Stomach (tissue), 9 donors: ENCODE data around the gene MSI2. TPM values are rescaled to one million over a fixed set of nuclear protein-coding genes. Genes with fewer than 3 reads are reported as not detected.

ENCODE experiments used
- DNase-seq, 2 donors: peaks; one replicate each; pipeline versions ENCODE4 v3.0.0 to v3.0.0-alpha.2; 2013 to 2019
- H3K27ac ChIP-seq, 5 donors: fragments of 200-600 bp in 4 of 5; sonication (generic) in 4 of 5; one replicate each; pipeline ENCODE4 v1.5.1; 2013 to 2019; ENCODE audit warnings: mild to moderate bottlenecking in 1 of 5, moderate library complexity in 1 of 5
- H3K27me3 ChIP-seq, 3 donors: fragments of 200-600 bp; sonication (generic); one replicate each; pipeline ENCODE4 v1.5.1; 2017 to 2019; ENCODE audit warnings: mixed run types in 1 of 3
- H3K36me3 ChIP-seq, 4 donors: fragments of 200-600 bp; sonication (generic); 1 replicate in 3 of 4; 2 replicates in 1 of 4; pipeline ENCODE4 v1.5.1; 2016 to 2019
- H3K4me1 ChIP-seq, 4 donors: fragments of 200-600 bp; sonication (generic); one replicate each; pipeline ENCODE4 v1.5.1; 2016 to 2019
- H3K4me3 ChIP-seq, 4 donors: fragments of 200-600 bp; sonication (generic) in 3 of 4; one replicate each; pipeline ENCODE4 v1.5.1; 2016 to 2019; ENCODE audit warnings: mild to moderate bottlenecking in 1 of 4
- H3K9me3 ChIP-seq, 4 donors: fragments of 200-600 bp; sonication (generic); one replicate each; pipeline ENCODE4 v1.5.1; 2016 to 2019
- EP300 ChIP-seq: sonication (generic); formaldehyde crosslinking; IDR thresholded peaks from one replicate; pipeline ENCODE4 v1.6.1; 2017; ENCODE audit warnings: antibody characterized with exemption
- POLR2A ChIP-seq, 4 donors: fragments of 450-650 bp; IDR thresholded peaks; one replicate each; pipeline ENCODE4 v1.6.1; 2016; ENCODE audit warnings: antibody characterized with exemption in 4 of 4, control low read depth in 2 of 4, mild to moderate bottlenecking in 1 of 4, moderate library complexity in 1 of 4
- POLR2AphosphoS5 ChIP-seq, 3 donors: sonication (generic); formaldehyde crosslinking; IDR thresholded peaks; one replicate each; pipeline ENCODE4 v1.6.1; 2016; ENCODE audit warnings: antibody characterized with exemption in 3 of 3
- WGBS, 5 donors: extraction: QIAGEN DNeasy Blood & Tissue Kit in 3 of 5; methylation state at CpG; one replicate each; pipeline versions ENCODE4 v1.1.5 to v1.1.7; 2013 to 2018; 5-methylcytosine and 5-hydroxymethylcytosine counted together
- intact Hi-C: fragments of 100-400 bp; cut with DNase I; formaldehyde crosslinking; loops from one replicate; pipeline ENCODE4 v1.15.1; 2023; ENCODE audit warnings: low total_unique reads
- polyA plus RNA-seq, 3 donors: library from polyadenylated mRNA; stranded (reverse); fragments of 200-250 nt; gene quantifications; one replicate each; pipeline ENCODE4 v1.2.3, GENCODE V29; 2013
- total RNA-seq, 5 donors: library from RNA; depleted of rRNA; stranded (reverse); fragments of >200 nt; gene quantifications; one replicate each; pipeline versions ENCODE4 v1.1.0 to v1.2.3, GENCODE V29; 2014 to 2016
- TF ChIP-seq, protein P1 (sequence below), 7 experiments: fragments of 450-650 bp in 4 of 7; fragments of 200-600 bp in 3 of 7; sonication (generic) in 3 of 7; IDR thresholded peaks; one replicate each; pipeline ENCODE4 v1.5.1; 2016 to 2019; ENCODE audit warnings: antibody characterized with exemption in 7 of 7, control low read depth in 2 of 7, mild to moderate bottlenecking in 1 of 7
- donor health status: healthy with polysubstance abuse.
- donor health status: Bipolar disorder and iron deficiency.
- donor health status: healthy.

Gene MSI2
- total and polyA plus RNA-seq, 8 donors = 8.3 to 72.4 (median 22.9) TPM

DNA sequence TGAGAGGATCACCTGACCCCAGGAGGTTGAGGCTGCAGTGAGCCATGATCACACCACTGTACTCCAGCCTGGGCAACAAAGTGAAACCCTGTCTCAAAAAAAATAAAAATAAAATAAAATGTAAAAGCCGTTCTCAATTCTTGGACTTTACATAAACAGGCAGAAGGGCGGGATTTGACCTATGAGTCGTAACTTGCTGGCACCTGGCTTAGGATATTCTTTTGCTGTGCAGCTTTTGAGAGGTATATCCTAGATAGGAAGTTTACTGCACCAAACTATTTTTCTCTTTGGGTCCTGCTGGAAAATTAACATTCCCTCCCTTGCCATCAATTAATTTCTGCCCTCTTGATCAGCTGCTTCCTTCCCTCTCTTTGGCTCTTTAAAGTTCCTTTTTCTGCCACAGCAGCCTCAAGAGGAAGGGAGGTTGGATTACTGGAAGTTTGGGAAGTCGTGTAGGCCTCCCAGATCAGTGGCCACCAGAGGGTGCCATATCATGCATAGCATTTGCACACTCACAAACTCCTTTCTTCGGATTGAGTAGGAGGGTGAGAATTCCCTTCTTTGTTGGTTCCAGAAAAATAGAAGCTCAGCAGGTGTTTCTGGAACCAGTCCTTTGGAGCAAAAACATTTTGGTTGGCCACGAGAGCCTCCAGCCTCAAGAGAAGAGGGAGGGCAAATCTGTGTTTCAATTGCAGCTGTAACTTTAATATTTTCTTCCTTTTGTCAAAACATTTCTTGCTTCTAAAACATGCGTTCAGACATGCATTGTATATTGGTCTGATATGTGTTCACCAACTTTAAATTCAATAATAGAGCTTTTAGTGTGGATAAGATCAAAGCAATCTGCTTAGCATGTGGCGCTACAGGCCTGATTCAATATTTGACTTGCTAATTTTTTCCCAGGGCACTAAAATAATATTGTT, 341.5 kb downstream of the MSI2 start:
- no peak overlapping the region for H3K4me3 ChIP-seq

DNA sequence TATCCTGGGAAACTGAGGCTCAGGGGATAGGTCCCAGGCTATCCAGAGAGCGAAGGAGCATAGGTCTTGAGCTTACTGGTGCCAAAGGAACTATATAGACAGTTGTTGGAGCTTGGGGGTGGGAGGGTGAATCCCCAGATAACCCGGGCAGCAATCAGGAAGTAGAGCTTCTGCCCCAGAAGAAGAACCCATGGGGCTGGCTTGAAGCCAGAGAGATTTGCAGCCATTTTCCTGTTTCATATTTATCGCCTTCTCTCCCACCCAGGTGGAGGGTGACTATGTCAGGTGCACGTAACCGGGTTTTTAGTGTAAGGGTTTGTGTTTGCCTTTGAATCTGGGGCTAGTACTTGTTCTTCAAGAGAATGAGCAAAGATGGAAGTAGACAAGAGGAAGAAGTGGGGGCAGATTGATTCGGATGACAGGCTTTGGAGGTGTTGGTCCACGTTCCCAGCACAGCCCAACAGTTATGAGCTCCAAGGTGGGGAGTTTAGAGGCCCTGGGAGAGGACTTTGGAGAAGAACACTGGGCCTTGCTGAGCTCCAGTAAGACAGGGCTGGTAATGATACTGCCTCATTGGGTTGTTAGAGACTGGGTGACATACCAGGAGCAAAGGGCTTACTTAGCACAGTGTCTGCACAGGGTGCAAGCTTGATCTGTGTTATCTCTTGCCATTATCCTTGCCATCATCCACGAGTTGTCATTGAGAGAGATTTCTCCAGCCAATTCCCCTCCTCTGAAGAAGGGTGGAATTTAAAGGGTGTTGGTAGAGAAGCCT, 343.1 kb downstream of the MSI2 start:
- 82 to 87% (median 84%) methylated on average over 8 of the region's 8 CpGs for WGBS, 5 donors
- intact Hi-C loops = loop anchor here (5.0 kb wide), 1 partner anchor 68 kb away; no protein-coding TSS in a partner anchor
- no peaks in the 10 kb centered on the region for H3K27me3 ChIP-seq
- H3K36me3 ChIP-seq = no peaks in the 10 kb centered on the region
- no peak for DNase-seq
- H3K27ac ChIP-seq = peak overlapping the region in 4 of 5 donors; percentile 3 to 53 (median 31)
- no peak overlapping the region for H3K4me3 ChIP-seq
- TF ChIP-seq POLR2A (IDR thresholded peaks at IDR 0.05) = no peak
- no peak for TF ChIP-seq EP300
- no peak for TF ChIP-seq POLR2AphosphoS5 (IDR thresholded peaks at IDR 0.05)
- TF ChIP-seq, protein P1, sequence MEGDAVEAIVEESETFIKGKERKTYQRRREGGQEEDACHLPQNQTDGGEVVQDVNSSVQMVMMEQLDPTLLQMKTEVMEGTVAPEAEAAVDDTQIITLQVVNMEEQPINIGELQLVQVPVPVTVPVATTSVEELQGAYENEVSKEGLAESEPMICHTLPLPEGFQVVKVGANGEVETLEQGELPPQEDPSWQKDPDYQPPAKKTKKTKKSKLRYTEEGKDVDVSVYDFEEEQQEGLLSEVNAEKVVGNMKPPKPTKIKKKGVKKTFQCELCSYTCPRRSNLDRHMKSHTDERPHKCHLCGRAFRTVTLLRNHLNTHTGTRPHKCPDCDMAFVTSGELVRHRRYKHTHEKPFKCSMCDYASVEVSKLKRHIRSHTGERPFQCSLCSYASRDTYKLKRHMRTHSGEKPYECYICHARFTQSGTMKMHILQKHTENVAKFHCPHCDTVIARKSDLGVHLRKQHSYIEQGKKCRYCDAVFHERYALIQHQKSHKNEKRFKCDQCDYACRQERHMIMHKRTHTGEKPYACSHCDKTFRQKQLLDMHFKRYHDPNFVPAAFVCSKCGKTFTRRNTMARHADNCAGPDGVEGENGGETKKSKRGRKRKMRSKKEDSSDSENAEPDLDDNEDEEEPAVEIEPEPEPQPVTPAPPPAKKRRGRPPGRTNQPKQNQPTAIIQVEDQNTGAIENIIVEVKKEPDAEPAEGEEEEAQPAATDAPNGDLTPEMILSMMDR (IDR thresholded peaks at IDR 0.05) = no peak
- peaks cover 0 to 12% (median 6%) of the 10 kb centered on the region in 4 donors for H3K9me3 ChIP-seq
- peaks cover 17 to 43% (median 32%) of the 10 kb centered on the region in 4 donors for H3K4me1 ChIP-seq

More for the DNA sequence above, 341.5 kb downstream of the MSI2 start:
- WGBS, 5 donors = 29 to 43% (median 29%) methylated on average over 8 of the region's 8 CpGs
- H3K36me3 ChIP-seq = no peaks in the 10 kb centered on the region
- TF ChIP-seq POLR2AphosphoS5 (IDR thresholded peaks at IDR 0.05) (peak in 1 of 3 donors; percentile 29), POLR2A (IDR thresholded peaks at IDR 0.05) (no peak), EP300 (no peak)
- TF ChIP-seq, protein P1 (IDR thresholded peaks at IDR 0.05) = peak in 5 of 7 experiments; percentile 63 to 79 (median 76)
- peak overlapping the region in 2 of 5 donors; percentile 17 to 32 for H3K27ac ChIP-seq
- no peaks in the 10 kb centered on the region for H3K27me3 ChIP-seq
- peak; percentile 76 to 90 for DNase-seq
- H3K4me1 ChIP-seq = peaks cover 4 to 26% (median 15%) of the 10 kb centered on the region in 4 donors
- H3K9me3 ChIP-seq = peaks cover 0 to 12% (median 6%) of the 10 kb centered on the region in 4 donors
- intact Hi-C loops = no loop called here

DNA sequence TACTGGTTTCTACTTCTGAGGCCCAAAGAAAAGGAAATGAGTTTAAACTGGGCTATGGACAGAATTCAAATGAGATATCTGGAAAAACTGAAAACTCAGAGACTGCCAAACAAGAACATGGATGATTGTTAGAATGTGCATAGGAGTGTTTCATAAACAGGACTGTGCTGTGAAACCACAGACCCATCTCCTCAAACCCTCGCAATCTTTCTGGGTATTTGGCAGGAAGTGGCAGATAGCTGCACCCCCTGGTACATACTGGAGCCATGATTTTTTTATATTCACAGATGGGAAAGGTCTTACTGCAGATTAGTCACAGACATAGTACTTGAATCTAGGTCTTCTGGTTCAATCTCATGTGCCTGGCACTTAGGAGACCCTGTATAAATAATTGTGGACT, 343.8 kb downstream of the MSI2 start:
- no peaks in the 10 kb centered on the region for H3K36me3 ChIP-seq
- intact Hi-C loops = loop anchor here (5.0 kb wide), 1 partner anchor 67 kb away; no protein-coding TSS in a partner anchor
- H3K4me1 ChIP-seq = peaks cover 23 to 49% (median 38%) of the 10 kb centered on the region in 4 donors
- peak overlapping the region in 4 of 5 donors; percentile 3 to 53 (median 31) for H3K27ac ChIP-seq
- DNase-seq = no peak
- TF ChIP-seq POLR2AphosphoS5 (IDR thresholded peaks at IDR 0.05) = no peak
- TF ChIP-seq EP300 = no peak
- TF ChIP-seq POLR2A (IDR thresholded peaks at IDR 0.05) = no peak
- TF ChIP-seq, protein P1 (IDR thresholded peaks at IDR 0.05) = no peak
- no peaks in the 10 kb centered on the region for H3K27me3 ChIP-seq
- H3K4me3 ChIP-seq = no peak overlapping the region
- peaks cover 0 to 7% (median 5%) of the 10 kb centered on the region in 4 donors for H3K9me3 ChIP-seq
- 46 to 83% (median 77%) methylated on average over 1 of the region's 1 CpG for WGBS, 5 donors
